IPS-18c (cell line): ENCODE results near the gene ORM2.
"Not testable (repeated sequence)": the region's sequence is repeated elsewhere in the genome, so short reads cannot be mapped to it uniquely, and the experiment has no call there.

Experiments used
- H3K4me3 ChIP-seq: 2 replicates; pipeline ENCODE4 v1.7.0; 2013; ENCODE audit warnings: low read depth, mild to moderate bottlenecking, low read length, moderate library complexity; ENCODE audit not compliant: insufficient read depth
- H3K9me3 ChIP-seq: one replicate; pipeline ENCODE4 v1.6.1; 2013; ENCODE audit warnings: mild to moderate bottlenecking, low read length, moderate library complexity; ENCODE audit not compliant: control insufficient read depth, insufficient read depth

The ORM2 gene

DNA sequence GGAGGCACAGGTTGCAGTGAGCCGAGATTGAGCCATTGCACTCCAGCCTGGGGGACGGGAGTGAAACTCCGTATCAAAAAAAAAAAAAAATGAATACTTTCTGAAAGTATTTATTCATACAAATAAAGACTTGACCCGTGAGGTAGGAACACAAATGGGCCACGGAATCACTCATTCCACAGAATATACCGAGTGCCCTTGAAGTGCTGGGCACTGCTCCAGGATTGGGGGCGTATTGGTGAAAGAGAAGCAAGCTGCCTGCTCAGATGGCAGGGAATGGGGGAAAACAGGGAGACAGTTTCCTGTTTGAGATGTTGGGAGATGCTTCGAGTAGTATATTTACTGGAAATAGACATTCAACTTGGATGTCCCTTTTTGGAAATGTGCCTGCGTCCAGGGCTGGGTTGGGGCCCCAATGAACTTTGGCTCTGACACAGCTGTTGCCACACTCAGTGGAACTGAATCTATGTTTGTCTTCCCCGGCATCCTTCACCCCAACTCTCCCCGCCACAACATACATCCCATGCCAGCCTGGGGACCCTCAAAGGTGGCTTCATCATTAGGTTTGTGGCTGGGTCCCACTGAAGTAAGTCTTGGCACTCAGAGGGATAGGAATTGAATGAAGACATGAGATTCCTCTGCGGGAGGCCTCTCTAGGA lies 7.4 kb upstream of the ORM2 start:
- H3K4me3 ChIP-seq, H3K9me3 ChIP-seq: not testable (repeated sequence)

DNA sequence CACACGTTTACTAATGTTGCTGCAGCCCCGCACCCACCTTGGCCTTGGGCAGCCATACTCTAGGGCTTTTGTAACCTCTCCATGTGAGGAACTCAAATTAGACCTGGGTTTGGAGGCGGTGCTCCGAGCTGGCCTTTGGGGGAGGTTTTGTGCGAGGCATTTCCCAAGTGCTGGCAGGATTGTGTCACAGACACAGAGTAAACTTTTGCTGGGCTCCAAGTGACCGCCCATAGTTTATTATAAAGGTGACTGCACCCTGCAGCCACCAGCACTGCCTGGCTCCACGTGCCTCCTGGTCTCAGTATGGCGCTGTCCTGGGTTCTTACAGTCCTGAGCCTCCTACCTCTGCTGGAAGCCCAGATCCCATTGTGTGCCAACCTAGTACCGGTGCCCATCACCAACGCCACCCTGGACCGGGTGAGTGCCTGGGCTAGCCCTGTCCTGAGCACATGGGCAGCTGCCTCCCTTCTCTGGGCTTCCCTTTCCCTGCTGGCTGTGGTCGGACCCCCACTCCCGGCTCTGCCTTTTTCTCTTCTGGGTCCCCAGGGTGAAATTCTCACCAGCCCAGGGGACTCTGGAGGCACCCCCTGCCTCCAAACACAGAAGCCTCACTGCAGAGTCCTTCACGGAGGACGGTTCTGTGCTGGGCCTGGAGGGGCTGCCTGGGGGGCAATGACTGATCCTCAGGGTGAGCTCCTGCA lies 6.7 kb upstream of the ORM2 start, which contains the start of gene ORM1:
ORM1 (plus strand) TSS at position 268 of the 701 bp plus-strand sequence; CDS start at position 304, 36 bp downstream.
- H3K4me3 ChIP-seq, H3K9me3 ChIP-seq: not testable (repeated sequence)

DNA sequence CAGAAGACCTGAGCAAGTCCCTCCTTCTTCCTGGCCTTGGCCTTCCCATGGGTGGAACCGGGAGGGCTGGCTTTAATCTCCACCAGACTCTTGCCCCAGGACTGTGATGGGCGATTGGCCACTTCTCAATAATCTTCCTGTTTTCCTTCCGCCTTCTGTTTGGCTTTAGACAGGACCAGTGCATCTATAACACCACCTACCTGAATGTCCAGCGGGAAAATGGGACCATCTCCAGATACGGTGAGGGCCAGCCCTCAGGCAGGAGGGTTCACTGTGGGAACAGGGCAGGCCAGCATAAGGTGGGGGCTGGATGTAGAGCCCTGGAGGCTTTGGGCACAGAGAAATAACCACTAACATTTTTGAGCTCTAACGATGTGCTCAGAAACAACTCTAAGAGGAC lies 5.8 kb upstream of the ORM2 start:
- not testable (repeated sequence) for H3K4me3 ChIP-seq, H3K9me3 ChIP-seq

GRCh38 chr9:114324492-114324891 lies 5.2 kb upstream of the ORM2 start:
- H3K9me3 ChIP-seq, result no peaks in the 10 kb centered on the region

DNA sequence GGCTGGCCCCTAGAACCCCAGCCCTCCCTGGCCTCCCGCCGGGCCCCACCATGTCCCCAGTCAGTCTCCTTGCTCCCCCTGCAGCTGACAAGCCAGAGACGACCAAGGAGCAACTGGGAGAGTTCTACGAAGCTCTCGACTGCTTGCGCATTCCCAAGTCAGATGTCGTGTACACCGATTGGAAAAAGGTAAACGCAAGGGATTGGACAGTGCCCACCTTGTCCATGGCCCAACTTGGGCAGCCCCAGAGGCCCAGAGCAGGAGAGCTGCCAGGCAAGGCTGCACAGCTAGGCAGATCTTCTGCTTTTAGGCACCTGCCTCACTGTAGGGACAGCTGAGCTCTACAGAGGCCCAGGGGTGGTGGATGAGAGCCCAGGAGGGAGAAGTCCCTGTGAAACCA lies 4.7 kb upstream of the ORM2 start:
- H3K9me3 ChIP-seq, H3K4me3 ChIP-seq: not testable (repeated sequence)

More at GRCh38 chr9:114324492-114324891, 5.2 kb upstream of the ORM2 start:
- H3K4me3 ChIP-seq, result no peak overlapping the region; the same call in 1 of the 2 replicates

DNA sequence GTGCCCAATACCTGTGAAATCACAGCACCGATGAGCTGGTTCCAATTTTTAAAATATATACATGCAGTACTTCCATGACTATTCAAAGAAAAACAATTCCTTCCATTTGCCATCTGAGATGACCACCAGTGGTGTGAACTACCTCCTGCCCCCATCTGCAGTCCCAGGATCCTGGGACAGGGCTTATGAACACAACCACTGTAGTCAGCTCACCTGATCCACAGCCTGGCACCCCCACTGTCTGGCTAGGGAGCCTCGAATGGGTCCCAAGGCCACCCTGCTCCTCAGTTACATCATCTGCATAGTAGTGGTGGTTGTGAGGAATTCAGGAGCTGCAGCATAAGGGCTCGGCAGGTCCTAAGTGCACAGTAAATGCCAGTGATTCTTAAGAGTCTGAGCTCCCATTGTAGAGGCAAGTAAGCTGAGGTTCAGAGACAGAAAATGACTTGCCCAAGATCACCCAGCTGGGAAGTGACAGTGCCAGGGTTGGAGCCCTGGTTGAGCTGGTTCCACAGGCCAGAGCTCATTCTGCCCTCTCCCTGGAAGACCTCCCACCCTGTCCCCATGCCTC lies 3.9 kb upstream of the ORM2 start:
- not testable (repeated sequence) for H3K9me3 ChIP-seq, H3K4me3 ChIP-seq

GRCh38 chr9:114327749-114328148 lies 1.9 kb upstream of the ORM2 start:
- no peaks in the 10 kb centered on the region for H3K9me3 ChIP-seq
- H3K4me3 ChIP-seq, result no peak overlapping the region

DNA sequence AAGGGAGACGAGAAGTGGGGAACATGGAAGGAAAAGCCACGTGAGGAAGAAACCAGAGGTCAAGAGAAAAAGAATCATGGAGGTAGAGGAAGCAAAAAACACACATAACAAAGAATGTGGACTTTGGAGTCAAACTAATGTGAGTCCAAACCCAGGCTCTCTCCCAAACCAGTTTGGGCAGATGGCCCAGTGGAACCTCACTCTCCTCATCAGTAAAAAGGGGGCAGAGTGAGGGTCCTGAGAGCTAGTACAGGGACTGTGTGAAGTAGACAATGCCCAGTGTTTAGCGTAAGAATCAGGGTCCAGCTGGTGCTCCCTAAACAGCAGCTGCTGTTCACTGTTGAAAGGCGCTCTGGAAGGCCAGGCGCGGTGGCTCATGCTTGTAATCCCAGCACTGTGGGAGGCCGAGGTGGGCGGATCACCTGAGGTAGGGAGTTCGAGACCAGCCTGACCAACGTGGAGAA lies 1.3 kb upstream of the ORM2 start:
- H3K4me3 ChIP-seq, H3K9me3 ChIP-seq: not testable (repeated sequence)

GRCh38 chr9:114328937-114329624 lies 588 bp upstream of the ORM2 start:
- not testable (repeated sequence) for H3K4me3 ChIP-seq, H3K9me3 ChIP-seq

GRCh38 chr9:114330636-114331035 lies 967 bp downstream of the ORM2 start:
- no peaks in the 10 kb centered on the region for H3K9me3 ChIP-seq
- H3K4me3 ChIP-seq, result no peak overlapping the region

GRCh38 chr9:114331229-114332195 lies 1.8 kb downstream of the ORM2 start:
- H3K4me3 ChIP-seq, H3K9me3 ChIP-seq: not testable (repeated sequence)

DNA sequence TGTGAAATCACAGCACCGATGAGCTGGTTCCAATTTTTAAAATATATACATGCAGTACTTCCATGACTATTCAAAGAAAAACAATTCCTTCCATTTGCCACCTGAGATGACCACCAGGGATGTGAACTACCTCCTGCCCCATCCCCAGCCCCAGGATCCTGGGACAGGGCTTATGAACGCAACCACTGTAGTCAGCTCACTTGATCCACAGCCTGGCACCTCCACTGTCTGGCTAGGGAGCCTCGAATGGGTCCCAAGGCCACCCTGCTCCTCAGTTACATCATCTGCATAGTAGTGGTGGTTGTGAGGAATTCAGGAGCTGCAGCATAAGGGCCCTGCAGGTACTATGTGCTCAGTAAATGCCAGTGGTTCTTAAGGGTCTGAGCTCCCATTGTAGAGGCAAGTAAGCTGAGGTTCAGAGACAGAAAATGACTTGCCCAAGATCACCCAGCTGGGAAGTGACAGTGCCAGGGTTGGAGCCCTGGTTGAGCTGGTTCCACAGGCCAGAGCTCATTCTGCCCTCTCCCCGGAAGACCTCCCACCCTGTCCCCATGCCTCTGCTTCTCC lies 2.9 kb downstream of the ORM2 start:
- H3K9me3 ChIP-seq, H3K4me3 ChIP-seq: not testable (repeated sequence)

- not testable (repeated sequence) for H3K9me3 ChIP-seq, H3K4me3 ChIP-seq
These were observed 4.0 kb downstream of the ORM2 start for GRCh38 chr9:114333718-114334117.

GRCh38 chr9:114334490-114334889 lies 4.8 kb downstream of the ORM2 start:
- Histone ChIP-seq H3K4me3 (no peak overlapping the region), H3K9me3 (no peaks in the 10 kb centered on the region)

DNA sequence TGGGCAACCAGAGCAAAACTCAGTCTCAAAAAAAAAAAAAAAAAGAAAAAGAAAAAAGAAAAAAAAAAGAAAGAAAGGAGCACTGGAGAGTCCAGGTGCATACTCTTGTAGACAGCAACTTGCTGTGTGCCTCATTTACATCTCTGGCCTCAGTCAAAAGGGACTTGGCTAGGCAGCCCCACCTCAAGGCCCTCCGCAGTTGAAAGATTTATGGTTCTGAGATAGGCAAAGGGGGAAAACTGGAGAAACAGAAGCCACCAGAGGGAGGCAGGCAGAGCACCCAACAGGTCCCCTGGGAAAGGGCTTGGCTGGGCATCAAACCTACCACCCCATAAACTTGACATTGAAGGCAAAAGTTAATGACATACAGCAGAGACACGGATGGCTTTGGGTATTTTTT lies 6.1 kb downstream of the ORM2 start:
- Histone ChIP-seq H3K9me3 (no peaks in the 10 kb centered on the region), H3K4me3 (no peak overlapping the region)

DNA sequence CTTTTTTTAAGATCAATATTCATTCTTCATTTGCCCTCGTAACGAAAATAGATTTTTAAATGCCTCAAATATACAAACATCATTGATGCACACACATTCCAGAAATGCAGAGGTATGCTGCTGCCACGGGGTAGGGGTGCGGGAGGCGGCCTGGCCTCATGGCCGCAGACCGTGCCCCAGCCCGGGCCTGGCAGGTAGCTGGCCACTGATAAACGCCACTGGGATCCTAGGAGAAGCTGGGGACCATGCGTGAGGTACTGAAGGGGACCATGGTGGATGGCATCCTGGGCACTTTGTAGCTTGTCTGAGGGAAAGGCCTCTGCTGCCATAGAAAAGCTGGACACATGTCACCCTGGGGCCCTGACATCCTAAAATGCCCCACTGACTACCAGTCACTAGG lies 6.5 kb downstream of the ORM2 start:
- no peaks in the 10 kb centered on the region for H3K9me3 ChIP-seq
- H3K4me3 ChIP-seq, result no peak overlapping the region
